DMS 273 (cell line): ENCODE data around the gene C14orf93.

Experiments used
- DNase-seq: peaks from one replicate; lab custom pipeline; 2025; ENCODE audit not compliant: unreplicated experiment; lab: John Stamatoyannopoulos, UW

Gene C14orf93

DNA sequence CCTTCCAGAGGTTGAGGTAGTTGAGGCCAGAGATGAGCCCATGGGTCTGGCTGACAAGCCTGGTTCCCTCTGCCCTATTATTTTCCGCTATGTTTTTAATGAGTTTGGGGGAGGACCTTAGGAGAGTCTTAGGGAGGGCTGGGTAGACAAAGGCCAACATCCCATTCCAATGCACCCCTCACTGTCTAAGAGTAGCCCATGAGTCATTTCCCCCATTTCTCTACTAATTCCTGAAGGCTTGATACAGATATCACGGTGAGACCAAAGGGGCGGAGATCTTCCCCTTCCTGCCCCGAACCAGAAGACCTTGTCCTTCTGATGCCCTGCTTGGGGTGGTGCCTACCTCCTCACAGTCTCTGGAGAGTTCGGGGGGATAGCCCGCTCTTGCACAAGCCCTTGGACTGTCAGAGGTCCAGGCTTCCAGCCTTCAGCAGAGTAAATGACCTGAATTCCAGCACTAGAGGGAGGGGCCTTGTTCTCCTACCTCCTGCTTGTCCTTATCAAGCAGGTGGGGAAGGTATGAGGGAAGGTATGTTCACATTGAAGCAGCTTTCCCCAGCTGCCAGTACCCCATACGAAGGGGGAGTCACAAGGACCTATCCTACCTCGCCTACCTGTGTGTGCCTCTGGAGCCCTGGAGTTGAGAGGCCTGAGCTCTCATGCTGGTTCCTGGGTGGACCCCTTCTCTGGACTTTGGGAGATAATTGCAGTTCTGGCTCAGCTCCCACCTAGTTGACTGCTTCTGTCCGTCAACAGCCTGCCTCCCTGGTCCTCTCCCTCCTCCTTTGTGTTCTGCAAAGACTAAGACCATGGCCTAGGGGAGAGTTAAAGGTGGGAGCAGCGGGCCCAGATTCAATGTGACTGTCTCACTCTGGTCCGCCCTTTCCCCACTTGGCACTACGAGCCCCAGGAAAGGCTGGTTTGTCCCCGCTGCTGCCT, 35.7 kb upstream of the C14orf93 start:
- DNase-seq: no peak

DNA sequence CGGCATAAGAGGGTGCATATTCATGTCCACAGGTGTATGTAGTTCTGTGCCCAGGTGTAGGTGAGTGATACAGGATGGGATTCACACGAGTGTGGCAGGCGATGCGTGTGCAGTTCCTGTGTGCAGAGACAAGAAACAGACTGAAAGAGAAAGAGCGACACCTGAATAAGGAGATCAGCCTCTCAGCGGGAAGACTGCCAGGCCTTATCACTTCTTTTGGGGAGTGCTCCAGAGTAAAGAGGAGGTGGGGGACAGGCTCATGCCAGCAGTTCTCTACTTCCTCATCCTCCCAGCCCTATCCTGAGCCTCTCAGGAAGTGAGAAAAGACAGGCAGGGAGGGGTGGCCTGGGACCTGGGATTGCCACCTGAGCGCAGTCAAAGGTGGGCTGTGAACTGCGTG, 34.9 kb upstream of the C14orf93 start:
- DNase-seq: no peak

DNA sequence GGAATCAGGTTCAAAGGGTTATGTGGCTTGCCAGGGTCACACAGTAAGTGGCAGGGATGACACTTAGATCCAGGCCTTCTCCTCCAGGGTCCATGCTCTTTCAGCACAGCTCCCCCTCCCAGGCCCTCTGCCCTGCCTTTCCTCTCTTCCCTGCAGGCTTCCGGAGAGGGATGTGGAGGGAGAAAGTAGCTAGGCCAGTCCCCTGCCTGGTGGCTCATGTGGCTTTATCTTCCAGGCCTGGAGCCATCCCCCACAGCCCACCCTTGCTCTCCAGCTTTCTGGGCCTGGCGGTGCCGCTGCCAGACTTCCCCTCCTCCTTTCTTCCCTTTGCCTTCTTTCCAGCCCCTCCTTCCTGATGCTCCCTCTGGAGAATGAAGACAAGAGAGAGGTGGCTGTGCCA, 33.8 kb upstream of the C14orf93 start:
- no peak for DNase-seq

DNA sequence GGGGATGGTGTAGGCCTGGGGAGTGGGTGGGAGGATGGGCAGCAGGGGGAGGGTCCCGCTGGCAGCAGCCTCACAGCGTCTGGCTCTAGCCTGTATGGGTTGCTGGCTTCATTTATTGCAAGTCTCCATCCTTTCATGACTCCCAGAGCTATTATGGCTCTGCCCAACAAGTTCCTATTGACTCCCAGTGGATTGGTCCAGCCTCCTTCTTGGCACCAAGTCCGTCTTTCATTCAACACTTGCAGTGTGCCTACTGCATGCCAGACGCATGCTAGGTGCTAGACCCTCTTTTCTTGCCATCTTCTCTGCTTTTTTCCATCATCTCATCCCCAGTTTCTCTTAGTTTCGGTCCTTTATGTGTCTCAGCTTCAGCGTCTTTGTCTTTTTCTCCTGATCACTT, 33.2 kb upstream of the C14orf93 start:
- no peak for DNase-seq

DNA sequence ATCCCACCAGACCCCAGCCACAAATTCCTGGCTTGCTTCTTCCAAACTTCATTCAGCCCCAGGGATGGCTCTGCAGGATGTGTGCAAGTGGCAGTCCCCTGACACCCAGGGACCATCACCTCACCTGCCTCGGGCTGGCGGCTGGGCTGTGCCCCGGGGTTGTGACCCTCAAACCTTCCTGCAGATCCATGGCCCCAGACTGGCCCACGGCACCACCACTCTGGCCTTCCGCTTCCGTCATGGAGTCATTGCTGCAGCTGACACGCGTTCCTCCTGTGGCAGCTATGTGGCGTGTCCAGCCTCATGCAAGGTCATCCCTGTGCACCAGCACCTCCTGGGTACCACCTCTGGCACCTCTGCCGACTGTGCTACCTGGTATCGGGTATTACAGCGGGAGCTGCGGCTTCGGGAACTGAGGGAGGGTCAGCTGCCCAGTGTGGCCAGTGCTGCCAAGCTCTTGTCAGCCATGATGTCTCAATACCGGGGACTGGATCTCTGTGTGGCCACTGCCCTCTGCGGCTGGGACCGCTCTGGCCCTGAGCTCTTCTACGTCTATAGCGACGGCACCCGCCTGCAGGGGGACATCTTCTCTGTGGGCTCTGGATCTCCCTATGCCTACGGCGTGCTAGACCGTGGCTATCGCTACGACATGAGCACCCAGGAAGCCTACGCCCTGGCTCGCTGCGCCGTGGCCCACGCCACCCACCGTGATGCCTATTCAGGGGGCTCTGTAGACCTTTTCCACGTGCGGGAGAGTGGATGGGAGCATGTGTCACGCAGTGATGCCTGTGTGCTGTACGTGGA, 32.4 kb upstream of the C14orf93 start, which contains the start of gene PSMB11:
PSMB11 (plus strand) TSS at position 51 of the 804 bp plus-strand sequence; CDS start at position 65, 14 bp downstream.
- no peak for DNase-seq

DNA sequence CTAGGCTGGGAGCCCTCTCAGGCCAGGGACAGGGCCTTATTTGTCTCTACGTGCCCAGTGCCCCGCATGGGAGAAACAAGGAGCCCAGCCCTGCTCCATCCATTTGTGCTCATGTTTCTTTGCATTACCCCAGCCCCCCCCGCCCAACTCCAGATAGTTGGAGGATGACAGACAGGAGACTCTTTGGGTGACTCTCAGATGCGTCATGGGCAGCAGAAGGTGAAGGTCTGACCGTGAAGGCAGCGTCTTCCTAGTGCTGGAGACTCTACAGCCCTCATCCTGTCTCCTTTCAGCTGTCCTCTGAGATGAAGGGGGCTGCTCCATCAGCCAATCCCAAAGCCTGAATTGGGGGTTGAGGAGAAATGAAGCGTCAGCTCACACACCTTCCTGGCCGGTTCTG, 31.8 kb upstream of the C14orf93 start:
- no peak for DNase-seq

DNA sequence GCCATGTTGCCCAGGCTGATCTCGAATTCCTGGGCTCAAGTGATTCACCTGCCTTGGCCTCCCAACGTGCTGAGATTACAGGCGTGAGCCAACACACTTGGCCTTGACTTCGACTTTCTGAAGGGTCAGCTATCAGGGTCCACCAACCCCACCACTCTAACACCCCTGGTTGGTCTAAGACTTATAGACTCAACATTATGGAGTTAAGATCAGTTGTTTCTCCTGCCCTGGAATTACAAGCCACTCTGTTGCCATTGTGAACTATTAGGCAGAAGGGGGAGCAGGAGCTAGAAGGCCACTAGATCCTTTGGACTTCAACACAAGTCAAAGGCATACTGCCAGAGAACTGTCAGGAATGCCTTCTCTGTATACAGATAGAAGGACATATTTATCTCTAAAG, 30.2 kb upstream of the C14orf93 start:
- no peak for DNase-seq

DNA sequence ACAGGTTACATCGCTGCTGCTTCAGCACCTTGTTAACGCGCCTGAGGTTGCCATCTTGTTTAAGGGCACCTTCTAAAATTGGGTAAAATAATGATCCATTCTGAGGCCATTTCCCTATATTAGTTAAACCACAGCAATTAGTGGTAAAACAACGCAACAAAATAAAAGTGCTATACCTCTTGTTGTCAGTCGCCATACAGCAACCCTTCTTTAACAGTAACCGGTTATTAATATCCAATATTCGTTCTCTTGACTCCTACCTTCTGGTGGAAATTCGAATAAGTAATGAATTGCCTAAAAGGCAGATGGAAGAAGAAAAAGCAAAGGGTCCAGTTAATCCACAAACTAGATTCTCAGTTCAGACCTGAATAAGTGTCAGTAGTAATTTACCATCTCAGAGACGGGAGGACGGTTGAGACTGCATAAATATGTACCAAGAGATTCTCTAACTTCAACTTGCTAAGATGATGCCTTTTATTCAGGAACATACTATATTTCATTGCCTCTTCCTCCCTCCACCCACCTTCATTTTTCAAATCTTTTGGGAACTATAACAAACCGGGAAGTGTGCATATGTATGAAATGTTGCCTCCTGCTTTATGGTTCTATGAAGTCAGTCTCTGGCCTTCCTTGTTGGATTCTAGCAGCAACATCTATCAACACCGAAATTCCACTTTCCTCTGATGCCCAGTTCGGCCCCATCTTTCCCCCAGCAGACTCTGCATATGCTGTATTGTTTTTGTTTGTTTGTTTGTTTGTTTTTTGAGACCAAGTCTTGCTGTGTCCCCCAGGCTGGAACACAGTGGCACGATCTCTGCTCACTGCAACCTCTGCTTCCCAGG, 25.6 kb upstream of the C14orf93 start:
- no peak for DNase-seq

DNA sequence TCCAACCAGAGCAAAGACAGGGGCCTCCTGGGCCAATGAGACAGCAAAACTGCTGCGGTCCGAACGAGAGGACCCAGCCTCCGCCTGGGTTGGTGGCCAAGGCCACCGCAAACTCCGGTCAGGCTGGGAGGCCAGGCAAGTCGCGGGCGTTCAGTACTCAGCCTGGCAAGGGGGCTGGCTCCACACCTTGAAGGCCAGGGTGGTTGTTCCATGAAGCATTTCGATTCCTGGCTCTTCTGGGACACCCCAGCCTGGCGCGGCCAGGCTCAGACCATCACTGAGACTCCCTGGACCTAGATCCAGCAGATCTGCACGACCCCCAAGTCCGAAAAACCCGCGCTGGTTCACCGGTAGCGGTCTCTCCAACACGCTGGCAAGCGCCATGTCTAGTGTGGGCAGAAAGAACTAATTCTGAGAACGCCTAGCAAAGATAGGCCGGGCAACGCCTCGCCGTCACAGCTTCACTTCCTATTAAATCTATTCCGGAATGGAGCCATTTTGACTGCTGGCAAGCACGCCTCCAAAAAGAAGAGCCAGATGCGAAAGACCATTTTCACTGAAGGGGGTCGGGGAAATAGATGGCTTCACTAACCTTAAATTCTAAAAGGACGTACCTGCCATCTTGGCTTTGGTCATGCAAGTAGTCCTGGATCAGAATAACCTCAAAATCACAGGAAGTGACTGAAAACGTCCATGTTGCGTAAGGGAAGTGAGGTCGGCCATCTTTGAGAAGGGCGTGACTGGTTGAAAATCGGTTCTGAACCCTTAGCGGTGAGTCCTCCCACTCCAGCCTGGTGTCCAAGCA, 24.8 kb upstream of the C14orf93 start, which contains the start of gene PSMB5:
PSMB5 (minus strand) TSS at position 403 of the 805 bp plus-strand sequence; CDS start at position 384, 19 bp downstream.
- no peak for DNase-seq

DNA sequence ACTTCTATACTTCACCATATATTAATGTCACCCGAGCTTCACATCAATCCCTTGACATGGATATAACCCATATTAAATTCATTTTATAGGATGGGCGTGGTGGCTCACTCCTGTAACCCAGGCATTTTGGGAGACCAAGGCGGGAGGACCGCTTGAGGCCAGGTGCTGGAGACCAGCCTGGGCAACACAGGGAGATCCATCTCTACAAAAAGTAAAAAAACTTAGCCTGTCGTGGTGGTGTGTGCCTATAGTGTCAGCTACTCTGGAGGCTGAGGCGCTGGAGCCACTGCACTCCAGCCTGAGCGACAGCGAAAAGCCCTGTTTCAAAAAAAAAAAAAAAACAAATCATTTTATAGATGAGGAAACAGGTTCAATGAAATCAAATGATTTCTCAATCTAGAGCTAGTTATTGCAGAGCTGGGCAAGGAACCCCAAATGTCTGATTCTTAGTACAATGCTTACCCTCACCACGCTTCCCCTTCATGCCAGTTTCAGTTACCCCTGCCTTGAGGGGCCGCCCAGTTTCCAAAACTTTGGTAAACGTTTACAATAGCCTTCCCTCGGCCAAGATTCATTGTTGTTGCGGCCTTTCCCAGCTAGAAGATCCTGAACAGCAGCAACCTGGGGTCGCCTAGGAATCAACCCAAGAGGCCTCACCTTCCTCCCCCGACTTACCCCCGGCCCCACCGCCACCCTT, 24.0 kb upstream of the C14orf93 start:
- no peak for DNase-seq

DNA sequence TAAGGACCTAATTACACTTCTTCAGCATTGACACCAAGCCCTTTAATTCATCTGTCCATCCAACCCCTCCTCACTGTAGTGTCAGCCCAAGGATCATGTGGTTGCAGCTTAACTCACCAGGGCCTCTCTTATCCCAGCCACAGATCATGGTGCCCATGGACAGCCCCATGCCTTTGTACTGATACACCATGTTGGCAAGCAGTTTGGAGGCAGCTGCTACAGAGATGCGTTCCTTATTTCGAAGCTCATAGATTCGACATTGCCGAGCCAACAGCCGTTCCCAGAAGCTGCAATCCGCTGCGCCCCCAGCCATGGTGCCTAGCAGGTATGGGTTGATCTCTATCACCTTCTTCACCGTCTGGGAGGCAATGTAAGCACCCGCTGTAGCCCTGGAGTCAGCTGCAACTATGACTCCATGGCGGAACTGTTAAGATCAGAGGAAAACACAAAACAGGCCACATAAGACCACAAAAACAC, 23.3 kb upstream of the C14orf93 start:
- DNase-seq: no peak

DNA sequence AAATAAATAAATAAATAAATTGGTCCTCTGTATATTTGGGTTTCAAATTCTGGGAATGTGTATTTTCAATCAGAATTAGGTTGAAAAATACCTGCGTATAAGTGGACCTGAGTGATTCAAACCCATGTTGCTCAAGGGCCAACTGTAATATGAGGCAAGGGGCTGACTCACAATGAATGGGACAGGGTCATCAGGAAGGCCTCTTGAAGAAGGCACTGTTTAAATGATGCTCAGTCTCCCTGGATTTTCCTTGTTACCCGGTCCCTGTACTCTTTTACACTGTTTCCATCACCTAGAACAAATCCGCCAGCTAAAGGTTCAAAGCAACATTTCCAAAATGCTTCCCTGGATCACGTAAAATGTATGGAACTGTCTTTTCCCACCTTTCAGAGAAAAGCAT, 21.0 kb upstream of the C14orf93 start:
- no peak for DNase-seq

DNA sequence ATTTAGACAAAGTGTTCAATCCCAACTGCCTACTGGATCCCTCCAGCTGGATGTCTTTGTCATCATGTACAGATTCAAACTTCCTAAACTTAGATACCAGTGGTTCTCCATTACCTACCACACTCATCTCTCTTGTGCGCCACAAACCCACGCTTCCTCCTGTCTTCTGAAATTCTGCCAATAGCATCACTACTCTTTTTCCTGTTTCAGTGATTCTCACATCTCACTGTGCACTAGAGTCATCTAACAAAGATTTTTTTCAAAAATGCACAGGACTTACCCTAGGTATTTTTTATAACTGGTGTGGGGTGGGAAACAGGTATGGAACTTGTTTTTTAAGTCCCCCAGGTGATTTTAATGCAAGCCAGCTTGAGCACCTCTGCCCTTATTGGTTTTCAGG, 18.9 kb upstream of the C14orf93 start:
- DNase-seq: no peak

DNA sequence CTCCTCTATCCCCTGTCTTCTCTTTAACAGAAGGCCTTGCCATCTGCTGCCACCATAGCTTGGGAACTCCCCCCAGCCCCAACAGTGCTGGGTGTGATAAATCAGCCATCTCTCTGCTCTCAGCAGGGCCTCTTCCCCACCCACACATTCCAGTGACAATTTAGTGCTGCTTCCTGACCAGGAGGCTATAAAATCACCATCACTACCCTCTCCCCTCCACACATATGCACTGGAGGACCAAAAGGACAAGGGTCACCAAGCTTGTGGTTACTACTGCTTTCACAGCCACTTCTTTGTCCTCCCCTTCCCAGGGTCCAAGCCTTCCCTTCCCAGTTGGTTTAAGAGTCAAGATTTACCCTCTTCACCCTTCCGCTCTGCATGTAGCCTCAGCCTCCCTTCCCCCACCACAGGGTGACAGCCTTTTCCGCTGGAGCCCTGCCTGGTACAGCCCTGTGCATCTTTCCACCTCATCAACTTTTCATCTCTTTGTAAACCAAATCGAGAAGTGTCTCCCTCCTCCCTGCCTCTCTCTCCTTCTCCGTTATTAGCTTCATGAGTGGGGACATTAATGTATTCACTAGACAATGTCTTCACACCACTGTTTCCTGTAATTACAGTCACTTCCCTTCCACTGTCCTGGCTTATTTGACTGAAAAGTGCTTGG, 15.3 kb upstream of the C14orf93 start:
- DNase-seq: peak; percentile 89

DNA sequence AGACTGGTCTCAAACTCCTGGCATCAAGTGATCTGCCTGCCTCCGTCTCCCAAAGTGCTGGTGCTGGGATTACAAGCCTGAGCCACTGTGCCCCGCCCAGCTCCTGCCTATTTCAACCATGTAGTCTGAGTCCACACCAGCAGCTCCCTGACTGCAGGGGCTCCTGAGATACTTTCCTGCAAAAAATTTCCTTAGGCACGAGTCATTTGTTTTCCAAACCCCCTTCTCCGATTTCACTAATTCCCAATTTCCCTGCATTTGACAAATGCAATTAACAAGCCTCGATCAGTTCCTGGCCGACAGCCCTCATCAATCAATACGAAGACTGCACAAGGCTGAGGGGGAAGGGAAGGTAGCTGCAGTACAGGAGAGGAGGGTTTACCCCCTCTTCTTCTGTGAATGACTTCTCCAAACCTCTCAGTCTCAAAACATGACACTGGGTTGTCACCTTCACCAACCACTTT, 14.7 kb upstream of the C14orf93 start:
- peak; percentile 58 for DNase-seq

DNA sequence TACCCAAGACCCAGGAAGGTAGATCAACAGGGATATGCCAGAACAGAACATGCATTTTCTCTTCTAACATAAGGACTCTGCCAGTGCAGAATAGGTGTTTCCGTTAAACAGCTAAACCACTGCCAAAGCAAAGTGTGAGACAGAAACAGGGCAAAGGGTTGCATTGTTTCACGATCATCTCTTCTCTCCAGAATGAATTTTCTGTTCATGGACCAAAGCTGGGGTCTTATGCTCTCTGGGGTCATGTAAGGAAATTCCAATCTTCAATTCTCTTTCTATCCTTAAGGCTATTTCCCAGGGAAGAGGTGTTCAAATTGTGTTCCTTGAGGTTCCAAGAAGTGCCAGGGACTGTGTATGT, 13.8 kb upstream of the C14orf93 start:
- DNase-seq: no peak

DNA sequence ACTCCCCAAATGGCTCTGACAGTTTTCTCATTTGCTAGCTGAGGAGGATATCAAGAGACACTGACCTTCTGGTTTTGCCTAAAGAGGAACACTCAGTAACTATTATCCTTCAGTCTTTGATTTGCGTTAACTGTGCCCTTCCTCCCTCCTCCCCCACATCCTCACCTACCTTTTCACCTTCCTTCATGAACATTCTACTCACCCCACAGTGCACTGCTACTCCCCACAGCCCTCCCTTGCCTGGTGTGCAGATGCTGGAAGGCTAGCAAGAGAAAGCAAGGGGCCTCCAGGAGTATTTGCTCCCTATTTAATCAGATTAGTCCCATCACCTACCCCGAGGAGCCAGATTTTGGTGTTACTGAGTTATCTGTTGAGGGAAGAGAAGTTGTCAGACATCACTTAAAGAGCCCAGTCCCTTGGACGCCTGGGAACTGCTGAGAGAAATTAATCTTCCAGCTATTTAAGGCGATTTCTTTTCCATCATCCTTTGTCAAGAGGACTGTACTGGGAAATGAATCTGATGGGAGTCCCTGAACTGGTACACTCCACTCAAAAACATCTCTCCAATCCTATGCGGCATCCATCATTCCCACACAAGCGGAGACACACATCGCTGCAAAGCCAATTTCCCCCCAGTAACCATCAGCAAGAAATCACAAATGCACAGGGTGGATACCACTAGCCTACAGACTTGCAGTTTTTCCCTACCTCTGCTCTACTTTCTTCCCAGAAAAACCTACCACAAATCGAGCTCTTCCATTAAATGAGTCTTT, 13.3 kb upstream of the C14orf93 start:
- no peak for DNase-seq

DNA sequence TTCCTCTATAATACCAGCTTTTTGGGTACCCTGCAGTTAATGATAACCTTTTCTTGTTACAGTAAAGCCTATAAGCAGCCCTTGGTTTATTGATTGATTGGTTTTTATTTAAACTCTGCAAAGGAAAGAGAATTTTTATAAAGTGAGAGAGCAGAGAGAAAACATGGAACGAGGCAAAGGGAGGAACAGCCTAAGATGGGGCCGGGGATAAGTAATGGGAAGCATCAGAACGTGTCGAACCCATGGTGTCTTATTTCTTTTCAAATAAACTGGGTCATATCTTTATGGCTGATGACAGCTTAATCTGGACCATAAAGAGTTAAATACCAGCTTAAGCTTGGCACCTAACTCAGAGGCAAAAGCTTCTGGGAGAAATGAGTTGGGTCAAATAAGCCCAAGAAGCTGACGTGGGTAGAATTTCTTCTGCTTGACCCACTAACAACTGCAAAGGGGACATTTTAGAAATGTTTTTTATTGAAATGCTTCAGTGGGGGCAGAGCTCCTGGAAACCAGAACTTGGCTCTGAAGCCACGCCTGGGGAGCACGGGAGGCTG, 12.0 kb upstream of the C14orf93 start:
- DNase-seq: no peak
